Bronchus fibroblast of lung (primary cell): Measurements from ENCODE around the gene MAFG. TPM values are rescaled to one million over a fixed set of nuclear protein-coding genes. Genes with fewer than 3 reads are reported as not detected.

ENCODE experiments used
- total RNA-seq: library from RNA; depleted of rRNA; stranded (reverse); fragments of >200 nt; gene quantifications from 2 replicates; pipeline ENCODE4 v1.2.3, GENCODE V29; 2015

Gene MAFG
- 6.5 and 6.6 TPM in 2 replicates for total RNA-seq

DNA sequence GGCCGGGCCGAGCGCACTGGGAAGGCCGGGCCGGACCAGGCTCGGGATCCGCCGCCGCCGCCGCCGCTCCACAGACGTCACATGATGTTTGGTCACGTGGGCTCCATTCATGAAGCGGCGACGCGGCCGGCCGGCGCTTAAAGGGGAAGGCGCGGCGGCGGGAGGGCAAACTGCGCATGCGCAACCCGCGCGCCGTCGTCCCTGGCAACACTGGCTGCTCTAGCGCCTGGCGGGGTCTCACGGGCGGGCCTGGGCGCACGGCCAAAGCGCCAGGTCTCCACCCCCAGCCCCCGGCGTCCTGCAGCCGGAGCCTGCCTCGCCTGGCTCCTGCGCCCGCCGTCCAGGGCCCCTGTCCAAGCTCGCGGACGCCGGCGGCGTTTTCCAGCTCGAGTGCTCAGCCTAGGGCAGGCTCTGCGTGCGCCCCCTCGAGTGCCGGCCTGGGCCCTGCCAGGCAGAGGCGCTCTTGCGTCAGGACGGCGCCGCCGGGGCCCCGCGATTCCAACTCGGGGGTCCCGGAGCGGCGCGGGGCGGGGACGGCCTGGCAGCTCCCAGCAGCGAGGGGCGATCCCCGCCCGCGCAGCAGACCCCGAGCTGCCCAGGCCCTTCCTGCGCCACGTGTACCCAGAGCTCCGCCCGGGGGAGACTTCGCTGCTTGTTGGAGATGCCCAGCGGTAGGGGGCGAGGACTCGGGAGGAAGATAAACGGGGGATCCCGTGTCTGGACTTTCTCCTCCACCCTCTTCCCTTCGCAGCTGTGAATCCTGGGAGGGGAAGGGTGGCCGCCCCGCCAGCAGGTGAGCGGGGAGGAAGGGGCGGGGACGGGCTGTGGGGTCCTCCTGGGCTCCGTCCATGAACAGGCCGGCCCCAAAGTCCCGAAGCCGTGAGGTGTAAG, at the start of gene MAFG:
Gene MAFG, minus strand, starts transcription at position 83 of the 891 bp plus-strand sequence. CDS start 4,550 bp downstream, outside the sequence.

DNA sequence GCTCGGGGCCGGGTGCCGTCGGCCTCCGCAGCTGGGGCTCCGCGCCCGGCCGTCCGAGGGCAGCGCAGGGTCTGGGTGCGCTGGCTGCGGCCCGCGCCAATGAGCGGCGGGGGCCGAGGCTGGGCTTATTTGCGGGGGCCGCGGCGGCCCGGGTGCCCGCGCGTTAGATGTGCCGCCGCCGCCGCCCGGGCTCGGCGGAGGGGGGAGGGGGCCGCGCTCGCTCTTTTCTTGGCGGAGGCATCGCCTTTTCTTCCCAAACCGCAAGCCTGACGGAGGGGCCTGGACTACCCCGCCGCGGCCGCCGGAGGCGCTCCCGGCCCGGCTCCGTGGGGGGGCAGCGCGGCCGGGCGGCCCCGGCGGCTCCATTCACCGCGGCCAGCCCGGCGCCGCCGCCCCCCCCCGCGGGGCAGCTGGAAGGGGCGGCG, 33.6 kb upstream of the MAFG start, which contains the start of gene NOTUM:
Gene NOTUM, minus strand, starts transcription at position 101 of the 425 bp plus-strand sequence. CDS start 278 bp downstream, outside the sequence.

GRCh38 chr17:81947189-81947588, 19.7 kb upstream of the MAFG start, which contains the start of gene MYADML2:
TSS of gene MYADML2 (minus strand) at chr17:81947233. CDS start at chr17:81941741, 5,492 bp downstream.

DNA sequence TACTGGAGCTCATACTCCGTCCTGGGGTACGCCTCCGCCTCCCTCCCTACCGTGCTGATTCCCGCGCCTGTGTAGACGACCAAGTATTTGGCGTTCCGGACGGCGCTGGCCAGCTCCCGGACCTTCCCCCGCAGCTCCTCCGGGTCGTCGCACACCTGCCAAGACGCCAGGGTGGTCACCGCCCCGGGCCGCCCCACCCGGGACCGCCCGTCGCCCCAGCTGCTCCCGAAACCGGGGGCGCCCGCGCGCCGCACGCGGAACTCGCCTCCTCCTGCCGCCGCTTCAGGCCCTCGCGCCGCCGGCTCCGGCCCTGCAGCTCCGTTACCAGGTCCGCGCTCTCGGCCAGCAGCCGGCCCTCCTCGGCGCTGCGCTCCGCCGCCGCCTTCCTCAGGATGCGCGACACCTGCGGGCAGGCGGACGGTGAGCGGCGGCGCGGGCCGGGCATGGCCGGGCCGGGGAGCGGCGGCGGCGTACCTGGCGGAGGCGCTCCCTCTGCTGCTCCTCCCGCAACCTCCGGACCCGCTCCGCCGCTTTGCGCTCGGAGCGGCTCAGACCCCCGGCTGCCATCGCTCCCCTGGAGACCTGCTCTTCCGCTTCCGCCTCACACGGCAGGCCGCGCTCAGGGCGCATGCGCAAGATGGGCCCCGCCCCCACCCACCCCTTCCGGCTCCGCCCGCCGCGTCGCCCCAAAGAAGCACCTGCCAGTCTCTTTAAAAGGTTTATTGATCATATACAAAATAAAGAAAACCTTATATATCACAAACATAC, 9.8 kb downstream of the MAFG start, which contains the start of gene SIRT7:
Gene SIRT7, minus strand, starts transcription at position 612 of the 768 bp plus-strand sequence. Its CDS starts 45 bp downstream, at position 567.

GRCh38 chr17:81911277-81911961, 16.1 kb downstream of the MAFG start, which contains the start of gene PCYT2:
TSS of gene PCYT2 (minus strand) at chr17:81911399. CDS start at chr17:81911355, 44 bp downstream.

DNA sequence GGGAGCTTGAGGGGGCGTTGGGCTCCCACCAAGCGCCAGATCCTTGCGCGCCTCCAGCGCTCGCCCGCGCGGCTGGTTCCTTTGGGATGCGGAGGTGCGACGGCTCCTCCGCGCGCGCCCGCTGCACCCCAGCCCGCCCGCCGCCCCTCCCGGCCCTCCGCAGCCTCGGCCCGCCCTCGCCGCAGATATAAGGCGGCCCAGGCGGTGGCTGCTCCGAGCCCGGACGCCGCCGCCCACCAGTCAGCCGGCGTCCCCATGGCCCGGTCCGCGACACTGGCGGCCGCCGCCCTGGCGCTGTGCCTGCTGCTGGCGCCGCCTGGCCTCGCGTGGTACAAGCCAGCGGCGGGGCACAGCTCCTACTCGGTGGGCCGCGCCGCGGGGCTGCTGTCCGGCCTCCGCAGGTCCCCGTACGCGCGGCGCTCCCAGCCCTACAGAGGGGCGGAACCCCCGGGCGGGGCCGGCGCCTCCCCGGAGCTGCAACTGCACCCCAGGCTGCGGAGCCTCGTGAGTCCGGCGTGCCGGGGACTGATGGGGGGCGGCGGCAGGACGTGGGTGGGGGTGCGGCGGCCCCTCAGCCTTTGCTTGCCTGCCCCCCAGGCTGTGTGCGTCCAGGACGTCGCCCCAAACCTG, 25.4 kb downstream of the MAFG start, which contains the start of gene NPB:
Gene NPB, plus strand, starts transcription at position 216 of the 630 bp plus-strand sequence. Its CDS starts 40 bp downstream, at position 256.

GRCh38 chr17:81870981-81871386, 56.6 kb downstream of the MAFG start, which contains the start of gene ARHGDIA:
TSS of gene ARHGDIA (minus strand) at chr17:81871337. CDS start at chr17:81869930, 1,407 bp downstream.

Other genes starting within 250 kb of the MAFG start
- 47.9 and 48.9 TPM in 2 replicates for gene ARL16, start 243.9 kb downstream of the MAFG start, total RNA-seq
- 101 and 102 TPM in 2 replicates for gene HGS, start 243.7 kb downstream of the MAFG start, total RNA-seq
- 123 and 155 TPM in 2 replicates for gene MRPL12, start 224.4 kb downstream of the MAFG start, total RNA-seq
- gene SLC25A10, start 215.5 kb downstream of the MAFG start, total RNA-seq: 32.7 and 38.0 TPM in 2 replicates
- gene GCGR, start 123.6 kb downstream of the MAFG start, total RNA-seq: not detected in 2 replicates
- 131 and 139 TPM in 2 replicates for gene MCRIP1, start 94.4 kb downstream of the MAFG start, total RNA-seq
- not detected in 2 replicates for gene PPP1R27, start 92.7 kb downstream of the MAFG start, total RNA-seq
- 1,092 and 1,218 TPM in 2 replicates for gene P4HB, start 67.2 kb downstream of the MAFG start, total RNA-seq
- 498 and 540 TPM in 2 replicates for gene ARHGDIA, start 56.4 kb downstream of the MAFG start, total RNA-seq
- gene ALYREF, start 36.1 kb downstream of the MAFG start, total RNA-seq: 243 and 244 TPM in 2 replicates
- gene ANAPC11, start 36.0 kb downstream of the MAFG start, total RNA-seq: 306 and 308 TPM in 2 replicates
- 1.3 TPM in 2 replicates for gene NPB, start 25.5 kb downstream of the MAFG start, total RNA-seq
- 138 and 142 TPM in 2 replicates for gene PCYT2, start 16.3 kb downstream of the MAFG start, total RNA-seq
- 14.0 and 15.0 TPM in 2 replicates for gene SIRT7, start 9.6 kb downstream of the MAFG start, total RNA-seq
- 151 and 163 TPM in 2 replicates for gene PYCR1, start 9.6 kb upstream of the MAFG start, total RNA-seq
- gene MYADML2, start 19.5 kb upstream of the MAFG start, total RNA-seq: not detected in 2 replicates
- not detected in 2 replicates for gene NOTUM, start 33.5 kb upstream of the MAFG start, total RNA-seq
- 17.7 and 21.0 TPM in 2 replicates for gene ASPSCR1, start 49.9 kb upstream of the MAFG start, total RNA-seq
- 135 and 149 TPM in 2 replicates for gene CENPX, start 95.1 kb upstream of the MAFG start, total RNA-seq
- 21.6 and 26.6 TPM in 2 replicates for gene LRRC45, start 95.6 kb upstream of the MAFG start, total RNA-seq
- 65.2 and 69.6 TPM in 2 replicates for gene RAC3, start 103.9 kb upstream of the MAFG start, total RNA-seq
- gene DCXR, start 110.0 kb upstream of the MAFG start, total RNA-seq: 155 and 162 TPM in 2 replicates
- 42.0 and 45.8 TPM in 2 replicates for gene RFNG, start 124.1 kb upstream of the MAFG start, total RNA-seq
- gene GPS1, start 124.2 kb upstream of the MAFG start, total RNA-seq: 174 and 180 TPM in 2 replicates
- 58.7 and 59.5 TPM in 2 replicates for gene DUS1L, start 138.1 kb upstream of the MAFG start, total RNA-seq
- 625 and 631 TPM in 2 replicates for gene FASN, start 170.5 kb upstream of the MAFG start, total RNA-seq